Right lobe of liver (tissue), 6 donors: ENCODE measurements around the gene PTPRN2. TPM values are rescaled to one million over a fixed set of nuclear protein-coding genes. Genes with fewer than 3 reads are reported as not detected.
"Not testable (repeated sequence)": the region's sequence is repeated elsewhere in the genome, so short reads cannot be mapped to it uniquely, and the experiment has no call there.

Experiments
- ATAC-seq, 4 donors: fragments of 200-7000 bp; cut with Tn5 transposase; one replicate each; pipeline ENCODE4 v1.9.1; 2020; ENCODE audit warnings: mild to moderate bottlenecking in 4 of 4, moderate library complexity in 4 of 4
- DNase-seq, 3 donors: peaks; one replicate each; pipeline ENCODE4 v3.0.0-alpha.2; 2020
- H3K27ac ChIP-seq, 3 donors: fragments of 200-600 bp; one replicate each; pipeline ENCODE4 v1.8.0; 2022
- H3K27me3 ChIP-seq, 2 donors: fragments of 200-600 bp; one replicate each; pipeline ENCODE4 v1.8.0; 2022
- H3K36me3 ChIP-seq, 4 donors: fragments of 200-600 bp; sonication (generic) in 1 of 4; one replicate each; pipeline versions ENCODE4 v1.5.1 to v1.8.0; 2017 to 2022; ENCODE audit warnings: control low read depth in 1 of 4
- H3K4me1 ChIP-seq, 4 donors: fragments of 200-600 bp; sonication (generic) in 1 of 4; one replicate each; pipeline versions ENCODE4 v1.5.1 to v1.8.0; 2017 to 2022; ENCODE audit warnings: control low read depth in 1 of 4
- H3K4me3 ChIP-seq, 3 donors: fragments of 200-600 bp; one replicate each; pipeline ENCODE4 v1.8.0; 2022
- H3K9me3 ChIP-seq, 4 donors: fragments of 200-600 bp; sonication (generic) in 1 of 4; one replicate each; pipeline versions ENCODE4 v1.5.1 to v1.8.0; 2017 to 2022; ENCODE audit warnings: control low read depth in 1 of 4
- POLR2A ChIP-seq: fragments of 450-650 bp; IDR thresholded peaks from one replicate; pipeline ENCODE4 v1.6.1; 2017; ENCODE audit warnings: antibody characterized with exemption, mild to moderate bottlenecking
- WGBS: methylation state at CpG from one replicate; pipeline ENCODE4 v1.1.6; 2018; ENCODE audit warnings: low coverage, low lambda C conversion rate; ENCODE audit not compliant: insufficient coverage; ENCODE audit errors: missing lambda C conversion rate; 5-methylcytosine and 5-hydroxymethylcytosine counted together
- intact Hi-C, 2 donors: fragments of 100-400 bp; cut with DNase I; formaldehyde crosslinking; loops; one replicate each; pipeline versions ENCODE4 v1.11.2 to v1.14.1; 2022
- total RNA-seq, 6 experiments: library from RNA; depleted of rRNA in 2 of 6; stranded (reverse); fragments of >200 nt in 2 of 6; fragmentation: NEBNext Ultra II Directional in 3 of 6; extraction: Animal tissue kit (Norgen Biotek cat#: 25700) in 3 of 6; gene quantifications; one replicate each; pipeline versions ENCODE4 v1.1.0 to v1.2.4, GENCODE V29; 2016 to 2023
- TF ChIP-seq, protein P1 (sequence below), 4 donors: fragments of 200-600 bp in 3 of 4; fragments of 450-650 bp in 1 of 4; IDR thresholded peaks; one replicate each; pipeline versions ENCODE4 v1.5.1 to v1.8.0; 2016 to 2022; ENCODE audit warnings: antibody characterized with exemption in 4 of 4, mild to moderate bottlenecking in 2 of 4
- donor health status: DM: no; HTN: yes; CAD: no.
- donor health status: DM: no; HTN: no; CAD: no.
- donor health status: DM: no; HTN: no; CAD: no.
- donor health status: DM: no; HTN: yes; CAD: no.
- donor health status: DM: no; HTN: yes; CAD: no.

Gene PTPRN2
- total RNA-seq, 6 experiments from 2014 or later, result 0.15 to 0.87 (median 0.67) TPM

GRCh38 chr7:157984423-157985163 is 603.0 kb downstream of the PTPRN2 start:
- Histone ChIP-seq H3K36me3 (no peaks in the 10 kb centered on the region), H3K27ac (no peak overlapping the region), H3K4me1 (no peaks in the 10 kb centered on the region), H3K4me3 (no peak overlapping the region), H3K9me3 (no peaks in the 10 kb centered on the region), H3K27me3 (no peaks in the 10 kb centered on the region)
- intact Hi-C loops, result no loop called here
- TF ChIP-seq, protein P1, sequence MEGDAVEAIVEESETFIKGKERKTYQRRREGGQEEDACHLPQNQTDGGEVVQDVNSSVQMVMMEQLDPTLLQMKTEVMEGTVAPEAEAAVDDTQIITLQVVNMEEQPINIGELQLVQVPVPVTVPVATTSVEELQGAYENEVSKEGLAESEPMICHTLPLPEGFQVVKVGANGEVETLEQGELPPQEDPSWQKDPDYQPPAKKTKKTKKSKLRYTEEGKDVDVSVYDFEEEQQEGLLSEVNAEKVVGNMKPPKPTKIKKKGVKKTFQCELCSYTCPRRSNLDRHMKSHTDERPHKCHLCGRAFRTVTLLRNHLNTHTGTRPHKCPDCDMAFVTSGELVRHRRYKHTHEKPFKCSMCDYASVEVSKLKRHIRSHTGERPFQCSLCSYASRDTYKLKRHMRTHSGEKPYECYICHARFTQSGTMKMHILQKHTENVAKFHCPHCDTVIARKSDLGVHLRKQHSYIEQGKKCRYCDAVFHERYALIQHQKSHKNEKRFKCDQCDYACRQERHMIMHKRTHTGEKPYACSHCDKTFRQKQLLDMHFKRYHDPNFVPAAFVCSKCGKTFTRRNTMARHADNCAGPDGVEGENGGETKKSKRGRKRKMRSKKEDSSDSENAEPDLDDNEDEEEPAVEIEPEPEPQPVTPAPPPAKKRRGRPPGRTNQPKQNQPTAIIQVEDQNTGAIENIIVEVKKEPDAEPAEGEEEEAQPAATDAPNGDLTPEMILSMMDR (IDR thresholded peaks at IDR 0.05), result no peak
- TF ChIP-seq POLR2A, result no peak
- ATAC-seq, result no peak
- peak in 1 of 3 donors; percentile 41 for DNase-seq
- WGBS, result 80% methylated on average over 11 of the region's 25 CpGs

- no peaks in the 10 kb centered on the region for H3K4me1 ChIP-seq
- no peak for ATAC-seq
- TF ChIP-seq, protein P1 (IDR thresholded peaks at IDR 0.05), result no peak
- no peak for TF ChIP-seq POLR2A
- WGBS, result 73% methylated on average over 16 of the region's 32 CpGs
- H3K9me3 ChIP-seq, result no peaks in the 10 kb centered on the region
- intact Hi-C loops, result no loop called here
- no peaks in the 10 kb centered on the region for H3K27me3 ChIP-seq
- no peak overlapping the region for H3K27ac ChIP-seq
- DNase-seq, result peak in 1 of 3 donors; percentile 33
- no peak overlapping the region for H3K4me3 ChIP-seq
- no peaks in the 10 kb centered on the region for H3K36me3 ChIP-seq
These were observed 603.9 kb downstream of the PTPRN2 start for GRCh38 chr7:157983502-157984422.

DNA sequence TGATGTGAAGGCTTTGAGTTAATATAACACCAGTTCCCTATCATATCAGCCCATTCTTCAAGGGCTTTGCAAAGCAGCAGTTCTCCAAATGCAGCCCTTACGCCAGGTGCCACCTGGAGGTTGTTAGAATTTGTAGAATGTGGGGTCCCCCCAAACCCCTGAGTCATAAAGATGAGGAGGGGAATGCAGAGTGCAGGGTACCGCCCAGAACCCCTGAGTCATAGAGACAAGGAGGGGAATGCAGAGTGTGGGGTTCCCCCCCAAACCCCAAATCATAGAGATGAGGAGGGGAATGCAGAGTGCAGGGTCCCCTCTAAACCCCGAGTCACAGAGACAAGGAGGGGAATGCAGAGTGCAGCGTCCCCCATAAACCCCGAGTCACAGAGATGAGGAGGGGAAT is 605.8 kb downstream of the PTPRN2 start:
- H3K9me3 ChIP-seq, result no peaks in the 10 kb centered on the region
- peak in 1 of 3 donors; percentile 1 for DNase-seq
- no peaks in the 10 kb centered on the region for H3K27me3 ChIP-seq
- no peaks in the 10 kb centered on the region for H3K4me1 ChIP-seq
- TF ChIP-seq, protein P1 (IDR thresholded peaks at IDR 0.05), result no peak
- TF ChIP-seq POLR2A, result no peak
- no peaks in the 10 kb centered on the region for H3K36me3 ChIP-seq
- ATAC-seq, result no peak
- H3K27ac ChIP-seq, result no peak overlapping the region
- intact Hi-C loops, result no loop called here
- 73% methylated on average over 5 of the region's 5 CpGs for WGBS
- H3K4me3 ChIP-seq, result no peak overlapping the region

GRCh38 chr7:157980774-157981173 is 606.8 kb downstream of the PTPRN2 start:
- TF ChIP-seq, protein P1 (IDR thresholded peaks at IDR 0.05), result no peak
- no peak for TF ChIP-seq POLR2A
- no peak overlapping the region for H3K27ac ChIP-seq
- no peak overlapping the region for H3K4me3 ChIP-seq
- WGBS, result 50% methylated on average over 1 of the region's 9 CpGs
- H3K9me3 ChIP-seq, result no peaks in the 10 kb centered on the region
- H3K4me1 ChIP-seq, result no peaks in the 10 kb centered on the region
- H3K27me3 ChIP-seq, result no peaks in the 10 kb centered on the region
- DNase-seq (peak in 1 of 3 donors; percentile 16), ATAC-seq (no peak)
- H3K36me3 ChIP-seq, result no peaks in the 10 kb centered on the region
- intact Hi-C loops, result no loop called here

DNA sequence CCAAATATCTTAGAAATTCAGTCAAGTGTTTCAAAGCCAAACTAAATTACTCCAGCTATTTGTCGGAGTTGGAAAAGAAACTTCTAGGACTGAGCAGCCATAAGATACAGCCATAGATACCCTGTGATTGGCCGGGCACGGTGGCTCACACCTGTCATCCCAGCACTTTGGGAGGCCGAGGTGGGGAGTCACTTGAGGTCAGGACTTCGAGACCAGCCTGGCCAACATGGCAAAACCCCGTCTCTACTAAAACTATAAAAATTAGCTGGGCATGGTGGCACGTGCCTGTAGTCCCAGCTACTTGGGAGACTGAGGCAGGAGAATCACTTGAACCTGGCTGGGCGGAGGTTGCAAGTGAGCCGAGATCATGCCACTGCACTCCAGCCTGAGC is 607.3 kb downstream of the PTPRN2 start:
- H3K9me3 ChIP-seq, H3K27me3 ChIP-seq, H3K4me1 ChIP-seq, intact Hi-C loops, H3K36me3 ChIP-seq, H3K27ac ChIP-seq, ATAC-seq, H3K4me3 ChIP-seq: not testable (repeated sequence)
- 49% methylated on average over 4 of the region's 9 CpGs for WGBS
- DNase-seq, result peak in 1 of 3 donors; percentile 21
